Endothelial cell of umbilical vein (primary cell): ENCODE data around the gene RET. TPM values are rescaled to one million over a fixed set of nuclear protein-coding genes. Genes with fewer than 3 reads are reported as not detected.

Experiments used
- BruUV-seq: library from RNA; stranded (reverse); fragments of 400-500 nt; replicated peaks from 2 replicates; lab custom pipeline; 2021; lab: Mats Ljungman, UMichigan
- CTCF ChIA-PET: fragments of 300-600, 350-600 bp; sonication (Branson Sonifier 250); formaldehyde crosslinking; loops from one replicate; lab custom pipeline; 2021; ENCODE audit warnings: antibody characterized with exemption, inconsistent platforms; lab: Charles Lee
- POLR2A ChIA-PET: fragments of 300-600, 350-600 bp; sonication (Branson Sonifier 250); formaldehyde crosslinking; loops from one replicate; lab custom pipeline; 2021; ENCODE audit warnings: antibody characterized with exemption, inconsistent platforms; lab: Charles Lee
- DNase-seq: peaks from one replicate; pipeline ENCODE4 v3.0.0-alpha.2; 2011; ENCODE audit warnings: low read depth, low spot score
- FAIRE-seq: peaks from 2 replicates; lab custom pipeline; 2011; peaks lifted over from hg19 to GRCh38; lab: Jason Lieb, UNC
- H2AFZ ChIP-seq: 2 replicates; pipeline ENCODE4 v1.6.0; 2012; ENCODE audit warnings: low read depth, low read length, control low read depth, inconsistent platforms
- H3K27ac ChIP-seq: 2 replicates; pipeline ENCODE4 v1.5.1; 2011; ENCODE audit warnings: low read depth, mild to moderate bottlenecking, control low read depth, low read length, moderate library complexity; ENCODE audit not compliant: insufficient read depth
- H3K27me3 ChIP-seq, 2 experiments: 2 replicates each; pipeline versions ENCODE4 v1.6.0 to v1.6.1; 2011; ENCODE audit warnings: low read length in 2 of 2, mixed read lengths in 1 of 2; ENCODE audit not compliant: control insufficient read depth in 2 of 2, insufficient read depth in 2 of 2
- H3K36me3 ChIP-seq, 2 experiments: 2 replicates in 1 of 2; 3 replicates in 1 of 2; pipeline ENCODE4 v1.5.1; 2011; ENCODE audit warnings: low read length in 2 of 2, mild to moderate bottlenecking in 1 of 2, moderate library complexity in 1 of 2; ENCODE audit not compliant: control insufficient read depth in 2 of 2, insufficient read depth in 2 of 2; ENCODE audit errors: extremely low read depth in 1 of 2
- H3K4me1 ChIP-seq: 3 replicates; pipeline ENCODE4 v1.5.1; 2011; ENCODE audit warnings: mild to moderate bottlenecking, low read length; ENCODE audit not compliant: control insufficient read depth, insufficient read depth; ENCODE audit errors: extremely low read depth
- H3K4me2 ChIP-seq: 2 replicates; pipeline ENCODE4 v1.6.1; 2011; ENCODE audit warnings: low read length, control low read depth, mixed read lengths; ENCODE audit not compliant: insufficient read depth
- H3K4me3 ChIP-seq, 3 experiments: fragments of 200-600 bp in 1 of 3; sonication (generic), shearing (Covaris generic) in 1 of 3; replicated peaks in 1 of 3; 2 replicates each; pipeline ENCODE4 v1.5.1; 2011 to 2016; ENCODE audit warnings: control low read depth in 3 of 3, low read length in 3 of 3, mild to moderate bottlenecking in 2 of 3, inconsistent platforms in 1 of 3, low read depth in 1 of 3, moderate library complexity in 1 of 3; ENCODE audit not compliant: insufficient read depth in 1 of 3
- H3K79me2 ChIP-seq: 2 replicates; pipeline ENCODE4 v1.6.0; 2012; ENCODE audit warnings: low read length, inconsistent platforms; ENCODE audit not compliant: control insufficient read depth, insufficient read depth
- H3K9ac ChIP-seq: replicated peaks from 2 replicates; pipeline ENCODE3; 2011; ENCODE audit warnings: low read length, control low read depth; ENCODE audit not compliant: insufficient read depth; ENCODE audit errors: extremely low read depth
- H3K9me1 ChIP-seq: replicated peaks from 3 replicates; pipeline ENCODE4 v1.6.0; 2011; ENCODE audit warnings: mild to moderate bottlenecking, low read length; ENCODE audit not compliant: control insufficient read depth, insufficient read depth; ENCODE audit errors: extremely low read depth
- H3K9me3 ChIP-seq: replicated peaks from 2 replicates; pipeline ENCODE4 v1.5.1; 2012; ENCODE audit warnings: low read length, inconsistent platforms; ENCODE audit not compliant: control insufficient read depth, insufficient read depth
- H4K20me1 ChIP-seq: replicated peaks from 2 replicates; pipeline ENCODE3; 2011; ENCODE audit warnings: mild to moderate bottlenecking, low read length; ENCODE audit not compliant: control insufficient read depth, insufficient read depth; ENCODE audit errors: extremely low read depth
- CTCF ChIP-seq, 2 donors: IDR thresholded peaks; 1 replicate in 1 of 2; 2 replicates in 1 of 2; pipeline ENCODE4 v1.5.1; 2011; ENCODE audit warnings: low read length in 2 of 2, mild to moderate bottlenecking in 2 of 2, moderate library complexity in 2 of 2, control low read depth in 1 of 2, inconsistent platforms in 1 of 2, low read depth in 1 of 2; ENCODE audit not compliant: insufficient read depth in 1 of 2; ENCODE audit errors: extremely low read depth in 1 of 2
- EZH2 ChIP-seq: IDR thresholded peaks from 2 replicates; pipeline ENCODE4 v1.6.1; 2012; ENCODE audit warnings: borderline replicate concordance, low read depth, mild to moderate bottlenecking, moderate library complexity, low read length, inconsistent platforms; ENCODE audit not compliant: severe bottlenecking
- FOS ChIP-seq: IDR thresholded peaks from 2 replicates; pipeline ENCODE4 v1.6.1; 2011; ENCODE audit warnings: mild to moderate bottlenecking, low read length, moderate library complexity, borderline replicate concordance; ENCODE audit not compliant: insufficient read depth
- GATA2 ChIP-seq: IDR thresholded peaks from 2 replicates; pipeline ENCODE4 v1.7.0; 2011; ENCODE audit warnings: low read depth, mild to moderate bottlenecking, moderate library complexity, mixed read lengths, low read length; ENCODE audit not compliant: insufficient read length, insufficient read depth
- JUN ChIP-seq: IDR thresholded peaks from 2 replicates; pipeline ENCODE4 v1.6.1; 2011; ENCODE audit warnings: borderline replicate concordance, low read depth; ENCODE audit not compliant: insufficient read length, insufficient read depth
- MAX ChIP-seq: IDR thresholded peaks from 2 replicates; pipeline ENCODE4 v1.6.1; 2011; ENCODE audit not compliant: insufficient read depth, insufficient read length
- MYC ChIP-seq: IDR thresholded peaks from one replicate; pipeline ENCODE4 v1.6.1; 2011; ENCODE audit warnings: mild to moderate bottlenecking, low read depth, low read length
- POLR2A ChIP-seq: IDR thresholded peaks from 2 replicates; pipeline ENCODE4 v1.6.1; 2012; ENCODE audit warnings: low read depth, mild to moderate bottlenecking, control low read depth, low read length
- POLR2AphosphoS5 ChIP-seq: IDR thresholded peaks from 2 replicates; pipeline ENCODE4 v1.6.1; 2012; ENCODE audit warnings: low read depth, mild to moderate bottlenecking, control low read depth, low read length, moderate library complexity; ENCODE audit not compliant: insufficient read depth
- dilution Hi-C: fragments of 300-500 bp; cut with MboI; formaldehyde crosslinking; loops from one replicate; pipeline ENCODE4 v1.15.0; 2019; ENCODE audit warnings: low sequenced_read_pairs; ENCODE audit not compliant: extremely low pct_ligation_motif_present
- intact Hi-C: fragments of 100-400 bp; cut with micrococcal nuclease; formaldehyde crosslinking; loops from one replicate; pipeline ENCODE4 v1.10.0; 2022
- polyA plus RNA-seq, 4 experiments: library from polyadenylated mRNA; depleted of rRNA in 3 of 4; stranded (reverse) in 3 of 4; unstranded in 1 of 4; fragments of >200 nt; gene quantifications; 2 replicates each; pipeline versions ENCODE4 v1.2.1 to v1.2.3, GENCODE V29; 2011 to 2012; ENCODE audit warnings: missing spikeins in 1 of 4
- total RNA-seq: library from RNA; stranded (reverse); gene quantifications from 2 replicates; pipeline ENCODE4 v1.2.3, GENCODE V29; 2021

RET gene
- total and polyA plus RNA-seq, 2 donors (not counting 3 experiments of a cell fraction or from before 2014, with no cell fraction given): 0.04 to 0.22 TPM

GRCh38 chr10:43049081-43049551 is 27.8 kb upstream of the RET start:
- Histone ChIP-seq H3K4me2 (no peak overlapping the region), H3K9me1 (no peaks in the 10 kb centered on the region), H2AFZ (no peak overlapping the region), H3K36me3 (no peaks in the 10 kb centered on the region), H3K27ac (no peak overlapping the region), H3K27me3 (no peaks in the 10 kb centered on the region), H4K20me1 (no peaks in the 10 kb centered on the region), H3K9me3 (no peaks in the 10 kb centered on the region), H3K9ac (no peak overlapping the region), H3K4me3 (no peak overlapping the region), H3K4me1 (no peaks in the 10 kb centered on the region), H3K79me2 (no peaks in the 10 kb centered on the region)
- BruUV-seq: no TSS peak
- no peak for DNase-seq
- FAIRE-seq: no peak
- ChIA-PET CTCF (interaction anchor here (0.8 kb wide), 1 partner anchor 21 kb away, joined by 3 read pairs; no protein-coding TSS in a partner anchor), POLR2A (no interaction called here)
- TF ChIP-seq CTCF (IDR thresholded peaks at IDR 0.05; ENCODE audit: extremely low read depth in 1 of 2, insufficient read depth in 1 of 2, low read depth in 1 of 2, low read length in 2 of 2) (no peak), POLR2A (no peak), EZH2 (no peak), FOS (no peak), POLR2AphosphoS5 (no peak), GATA2 (no peak), MAX (no peak), JUN (no peak), MYC (no peak)
- dilution Hi-C loops: no loop called here
- intact Hi-C loops: no loop called here
